GM12874 (cell line): ENCODE measurements around the gene DISP2.

ENCODE experiments used
- CTCF ChIP-seq: IDR thresholded peaks from 2 replicates; pipeline ENCODE4 v1.5.1; 2011; ENCODE audit warnings: low read depth, mild to moderate bottlenecking, control low read depth, low read length, moderate library complexity; ENCODE audit not compliant: insufficient read depth

Gene DISP2

GRCh38 chr15:40340038-40340739, 17.8 kb upstream of the DISP2 start:
- TF ChIP-seq CTCF = no peak

- TF ChIP-seq CTCF = no peak
These were observed 17.1 kb upstream of the DISP2 start, which contains the start of gene CCDC9B for GRCh38 chr15:40340740-40341400. Gene CCDC9B, minus strand, starts transcription at chr15:40340939. Its CDS starts 120 bp downstream, at chr15:40340819.

GRCh38 chr15:40342416-40343320, 15.4 kb upstream of the DISP2 start:
- TF ChIP-seq CTCF = no peak

DNA sequence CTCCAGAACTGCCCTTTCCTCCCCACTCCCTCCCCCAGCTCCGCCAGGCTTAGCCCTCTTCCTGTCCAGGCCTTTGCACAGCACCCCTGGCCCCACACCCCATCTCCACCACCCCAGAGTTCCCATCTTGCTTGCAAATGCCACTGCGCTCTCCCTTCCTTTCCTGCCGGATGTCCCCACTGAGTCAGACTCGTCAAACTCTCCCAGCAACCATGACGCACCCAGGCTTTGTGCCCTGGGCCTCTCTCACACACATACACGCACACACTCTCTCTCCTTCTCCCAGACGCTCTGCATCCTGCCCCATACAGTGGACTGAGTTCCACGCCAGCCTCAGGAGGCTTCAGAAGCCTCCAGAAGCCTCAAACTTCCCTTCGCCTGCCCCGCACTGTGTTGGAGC, 14.5 kb upstream of the DISP2 start:
- no peak for TF ChIP-seq CTCF

- no peak for TF ChIP-seq CTCF
These were observed 13.8 kb upstream of the DISP2 start for GRCh38 chr15:40344217-40344616.

- TF ChIP-seq CTCF = peak; percentile 85
These were observed 13.3 kb upstream of the DISP2 start for GRCh38 chr15:40344631-40345120.
